OCI-LY1 (cell line): ENCODE measurements around the gene OVOL3.

Experiments
- H2AFZ ChIP-seq: fragments of 200-600 bp; sonication (generic), shearing (Covaris generic); 2 replicates; pipeline ENCODE4 v1.6.0; 2014; ENCODE audit warnings: antibody characterized with exemption, mild to moderate bottlenecking, low read length
- H3F3A ChIP-seq: fragments of 200-600 bp; sonication (generic), shearing (Covaris generic); 2 replicates; pipeline ENCODE4 v1.6.0; 2014; ENCODE audit warnings: mild to moderate bottlenecking, antibody characterized with exemption, low read length, moderate library complexity; ENCODE audit not compliant: insufficient read depth
- H3K27ac ChIP-seq: fragments of 200-600 bp; sonication (generic); 2 replicates; pipeline ENCODE4 v1.5.1; 2014; ENCODE audit warnings: low read length, mixed run types, mild to moderate bottlenecking, low read depth; ENCODE audit not compliant: poor library complexity, severe bottlenecking
- H3K27me3 ChIP-seq: fragments of 200-600 bp; sonication (generic); 2 replicates; pipeline ENCODE4 v1.6.0; 2014; ENCODE audit warnings: antibody characterized with exemption, mild to moderate bottlenecking, low read length, moderate library complexity; ENCODE audit not compliant: insufficient read depth
- H3K36me3 ChIP-seq: fragments of 200-600 bp; sonication (generic); 2 replicates; pipeline ENCODE4 v1.6.1; 2014; ENCODE audit warnings: mild to moderate bottlenecking, antibody characterized with exemption, low read length, moderate library complexity, mixed read lengths; ENCODE audit not compliant: insufficient read depth
- H3K4me1 ChIP-seq: fragments of 200-600 bp; sonication (generic); 2 replicates; pipeline ENCODE4 v1.5.1; 2014; ENCODE audit warnings: mild to moderate bottlenecking, low read length, moderate library complexity; ENCODE audit not compliant: insufficient read depth, severe bottlenecking
- H3K4me2 ChIP-seq: fragments of 200-600 bp; sonication (generic), shearing (Covaris generic); 2 replicates; pipeline ENCODE4 v1.6.1; 2014; ENCODE audit warnings: low read length
- H3K4me3 ChIP-seq: fragments of 200-600 bp; sonication (generic); 2 replicates; pipeline ENCODE4 v1.5.1; 2014; ENCODE audit warnings: low read length, low read depth, mild to moderate bottlenecking, mixed read lengths; ENCODE audit not compliant: poor library complexity, severe bottlenecking
- H3K79me2 ChIP-seq: fragments of 200-600 bp; shearing (Covaris generic); 2 replicates; pipeline ENCODE4 v1.6.1; 2016; ENCODE audit warnings: mixed run types, low read length, mixed read lengths; ENCODE audit not compliant: insufficient read depth
- H3K9ac ChIP-seq: fragments of 200-600 bp; sonication (generic), shearing (Covaris generic); 2 replicates; pipeline ENCODE4 v1.6.1; 2014; ENCODE audit warnings: mild to moderate bottlenecking, low read length, mixed read lengths
- H3K9me2 ChIP-seq: fragments of 200-600 bp; sonication (generic), shearing (Covaris generic); 2 replicates; pipeline ENCODE4 v1.6.1; 2014; ENCODE audit warnings: low read depth, mild to moderate bottlenecking, low read length, mixed read lengths
- H3K9me3 ChIP-seq: fragments of 200-600 bp; shearing (Covaris generic); 2 replicates; pipeline ENCODE4 v1.6.1; 2014; ENCODE audit warnings: low read length, mixed read lengths
- H4K20me1 ChIP-seq: fragments of 200-600 bp; sonication (generic), shearing (Covaris generic); 2 replicates; pipeline ENCODE4 v1.6.0; 2016; ENCODE audit warnings: mild to moderate bottlenecking, low read length; ENCODE audit not compliant: insufficient read depth
- CTCF ChIP-seq: fragments of 200-600 bp; sonication (generic), shearing (Covaris generic); IDR thresholded peaks from 2 replicates; pipeline ENCODE4 v1.5.1; 2017; ENCODE audit warnings: mild to moderate bottlenecking, antibody characterized with exemption, low read length, moderate library complexity, mixed read lengths
- EZH2 ChIP-seq: fragments of 200-600 bp; sonication (generic), shearing (Covaris generic); IDR thresholded peaks from 2 replicates; pipeline ENCODE4 v1.8.0; 2017; ENCODE audit warnings: borderline replicate concordance, mixed run types, mild to moderate bottlenecking, antibody characterized with exemption, low read length, moderate library complexity, mixed read lengths

OVOL3 gene

DNA sequence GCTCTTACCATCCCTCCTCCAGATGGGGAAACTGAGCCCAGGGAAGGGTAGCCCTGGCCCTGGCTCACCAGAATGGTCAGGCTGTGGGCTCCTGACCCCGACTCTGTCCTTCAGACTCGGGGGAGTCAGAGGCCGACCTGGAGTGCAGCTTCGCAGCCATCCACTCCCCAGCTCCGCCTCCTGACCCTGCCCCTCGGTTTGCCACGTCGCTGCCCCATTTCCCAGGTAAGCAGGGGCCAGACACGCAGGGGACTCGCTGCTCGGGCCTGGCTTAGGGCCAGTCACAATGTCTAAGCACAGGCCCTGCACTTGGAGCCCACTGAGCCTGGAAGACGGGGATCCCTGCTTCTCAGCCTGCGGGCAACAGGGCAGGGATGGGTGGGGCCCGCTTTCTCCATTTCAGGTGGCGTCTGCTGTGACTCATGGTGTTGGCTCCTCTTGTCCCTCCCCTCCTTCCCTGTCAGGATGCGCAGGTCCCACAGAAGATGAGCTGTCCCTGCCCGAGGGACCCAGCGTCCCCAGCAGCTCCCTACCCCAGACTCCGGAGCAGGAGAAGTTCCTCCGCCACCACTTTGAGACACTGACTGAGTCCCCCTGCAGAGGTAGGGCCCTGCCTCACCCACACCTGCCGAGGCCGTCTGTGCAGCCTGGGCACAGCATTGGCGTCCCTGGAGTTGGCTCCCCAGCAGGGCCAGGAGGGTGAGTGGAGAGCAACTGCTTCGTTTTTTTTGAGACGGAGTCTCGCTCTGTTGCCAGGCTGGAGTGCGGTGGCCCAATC, 9.2 kb upstream of the OVOL3 start:
- no peaks in the 10 kb centered on the region for H3K79me2 ChIP-seq
- H3K27me3 ChIP-seq = no peaks in the 10 kb centered on the region
- H3K27ac ChIP-seq = no peak overlapping the region
- 0 out of 2 replicates have a peak, but pooled peaks cover 2% of the 10 kb centered on the region for H3F3A ChIP-seq
- H2AFZ ChIP-seq = no peak overlapping the region
- no peaks in the 10 kb centered on the region for H3K9me2 ChIP-seq
- no peak overlapping the region for H3K9ac ChIP-seq
- no peaks in the 10 kb centered on the region for H3K9me3 ChIP-seq
- H3K4me1 ChIP-seq = no peaks in the 10 kb centered on the region
- H3K4me2 ChIP-seq = no peak overlapping the region
- H3K36me3 ChIP-seq = peaks cover 90% of the 10 kb centered on the region
- TF ChIP-seq CTCF (no peak), EZH2 (no peak)
- H4K20me1 ChIP-seq = no peaks in the 10 kb centered on the region
- no peak overlapping the region for H3K4me3 ChIP-seq

DNA sequence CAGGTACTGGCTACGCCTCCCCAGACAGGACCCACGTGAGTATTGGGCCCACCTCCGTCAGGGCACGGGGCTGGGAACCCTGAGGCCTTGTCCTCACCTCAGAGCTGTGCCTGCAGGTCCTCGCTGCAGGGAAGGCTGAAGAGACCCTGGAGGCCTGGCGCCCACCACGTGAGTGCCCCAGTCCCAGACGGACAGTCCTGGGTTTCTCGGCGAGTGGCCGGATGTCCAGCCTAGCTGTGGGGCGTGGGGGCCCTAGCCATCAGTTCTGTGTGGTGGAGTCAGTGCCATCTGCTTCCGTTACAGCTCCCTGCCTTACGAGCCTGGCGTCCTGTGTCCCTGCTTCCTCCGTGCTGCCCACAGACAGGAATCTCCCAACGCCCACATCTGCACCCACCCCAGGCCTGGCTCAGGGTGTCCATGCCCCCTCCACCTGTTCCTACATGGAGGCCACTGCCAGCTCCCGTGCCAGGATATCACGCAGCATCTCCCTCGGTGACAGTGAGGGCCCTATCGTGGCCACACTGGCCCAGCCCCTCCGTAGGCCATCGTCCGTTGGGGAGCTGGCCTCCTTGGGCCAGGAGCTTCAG, 7.8 kb upstream of the OVOL3 start:
- H3K9me3 ChIP-seq = no peaks in the 10 kb centered on the region
- H3K79me2 ChIP-seq = no peaks in the 10 kb centered on the region
- no peak for TF ChIP-seq EZH2
- no peak for TF ChIP-seq CTCF
- H3K4me3 ChIP-seq = no peak overlapping the region
- H2AFZ ChIP-seq = no peak overlapping the region
- no peaks in the 10 kb centered on the region for H3K9me2 ChIP-seq
- H3K36me3 ChIP-seq = peaks cover 90% of the 10 kb centered on the region
- H3K4me1 ChIP-seq = no peaks in the 10 kb centered on the region
- H3K4me2 ChIP-seq = no peak overlapping the region
- H3K9ac ChIP-seq = no peak overlapping the region
- H3K27ac ChIP-seq = no peak overlapping the region
- no peaks in the 10 kb centered on the region for H3K27me3 ChIP-seq
- no peaks in the 10 kb centered on the region for H4K20me1 ChIP-seq
- 0 out of 2 replicates have a peak, but pooled peaks cover 2% of the 10 kb centered on the region for H3F3A ChIP-seq

DNA sequence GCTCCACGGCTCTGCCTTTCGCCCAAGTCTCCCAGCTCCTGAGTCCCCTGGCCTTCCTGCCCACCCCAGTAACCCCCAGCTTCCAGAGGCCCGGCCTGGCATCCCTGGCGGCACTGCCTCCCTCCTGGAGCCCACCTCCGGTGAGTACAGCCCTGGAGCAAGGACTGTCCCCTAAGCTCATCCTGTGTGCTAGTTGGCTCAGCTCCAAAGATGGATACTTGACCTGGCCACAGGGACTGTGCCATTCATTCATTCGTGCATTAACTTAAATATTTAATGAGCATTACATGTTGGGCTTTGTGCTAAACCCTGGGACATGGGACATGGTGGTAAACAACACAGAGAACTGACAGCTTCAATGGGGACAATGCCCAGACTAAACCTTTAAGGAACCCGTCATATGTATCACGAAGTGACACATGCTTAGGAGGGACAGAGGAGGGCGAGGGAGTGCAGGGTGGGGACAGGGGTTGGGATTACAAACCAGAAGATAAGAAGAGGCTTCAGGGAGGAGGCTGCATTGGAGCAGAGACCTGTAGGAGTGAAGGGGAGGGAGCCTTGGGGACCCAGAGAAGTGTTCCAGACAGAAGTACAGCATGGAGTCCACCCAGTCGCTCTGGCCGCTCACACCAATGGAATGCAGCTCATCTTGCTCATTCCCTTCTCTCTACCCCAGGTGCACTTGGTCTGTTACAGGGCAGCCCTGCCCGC, 6.9 kb upstream of the OVOL3 start:
- Histone ChIP-seq H3K9ac (no peak overlapping the region), H3K36me3 (peaks cover 84% of the 10 kb centered on the region), H3K4me3 (no peak overlapping the region), H3K9me3 (no peaks in the 10 kb centered on the region), H3K27me3 (no peaks in the 10 kb centered on the region), H3K4me2 (no peak overlapping the region), H3K79me2 (no peaks in the 10 kb centered on the region), H3K4me1 (no peaks in the 10 kb centered on the region), H3K9me2 (no peaks in the 10 kb centered on the region), H2AFZ (no peak overlapping the region), H3K27ac (no peak overlapping the region), H3F3A (0 out of 2 replicates have a peak, but pooled peaks cover 2% of the 10 kb centered on the region), H4K20me1 (no peaks in the 10 kb centered on the region)
- TF ChIP-seq CTCF = no peak
- TF ChIP-seq EZH2 = no peak
